ENCODE data around the gene RASAL1. TPM values are rescaled to one million over a fixed set of nuclear protein-coding genes. Genes with fewer than 3 reads are reported as not detected.
"Not testable (repeated sequence)": the region's sequence is repeated elsewhere in the genome, so short reads cannot be mapped to it uniquely, and the experiment has no call there.

RASAL1 gene
- total and polyA plus RNA-seq, 10 donors = 0.13 to 1.7 (median 0.62) TPM; not detected in 2

DNA sequence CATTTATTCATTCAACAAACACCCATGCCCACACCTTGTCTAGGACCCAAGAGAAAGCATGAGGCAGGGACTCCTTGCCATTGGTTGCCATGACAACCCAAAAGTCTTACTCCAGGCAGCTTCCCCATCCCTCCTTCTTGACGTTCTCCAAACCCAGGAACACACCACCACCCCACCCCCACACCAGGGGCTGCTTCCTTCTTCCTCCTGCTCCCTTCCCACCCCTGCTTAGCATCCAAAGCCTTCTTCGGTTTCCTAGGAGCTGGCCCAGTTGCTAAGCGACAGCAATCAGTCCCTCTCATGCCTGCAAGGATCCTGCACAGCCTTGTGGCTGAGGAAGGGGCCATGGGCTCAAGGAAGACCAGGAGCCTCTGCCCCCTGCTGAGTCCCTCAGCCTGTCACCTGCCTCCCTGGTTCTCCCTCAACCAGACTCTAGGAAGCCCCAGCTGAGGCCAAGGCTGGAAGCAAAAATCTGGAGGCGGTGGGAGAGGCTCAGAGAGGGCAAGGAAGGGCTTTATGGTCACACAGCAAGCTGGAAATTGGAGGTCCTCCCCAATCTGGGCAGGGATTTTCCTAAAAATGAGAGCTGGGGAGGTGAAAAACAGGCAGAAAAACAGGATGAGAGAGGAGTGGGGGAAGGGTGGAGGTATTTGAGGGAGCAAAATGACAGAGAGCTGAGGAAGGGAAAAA, 15.4 kb downstream of the RASAL1 start:
- Histone ChIP-seq H3K9me3 (peaks cover 0 to 15% (median 9%) of the 10 kb centered on the region in 8 donors), H3K27me3 (replicated peaks in 1 of 7) (peaks cover 0 to 8% (median 0%) of the 10 kb centered on the region in 7 donors), H3K27ac (no peak overlapping the region), H3K4me3 (no peak overlapping the region), H3K36me3 (no peaks in the 10 kb centered on the region), H3K4me1 (no peaks in the 10 kb centered on the region)
- intact Hi-C loops (cut with DNase I; ENCODE audit: low total_unique reads) = no loop called here
- TF ChIP-seq, protein P1, sequence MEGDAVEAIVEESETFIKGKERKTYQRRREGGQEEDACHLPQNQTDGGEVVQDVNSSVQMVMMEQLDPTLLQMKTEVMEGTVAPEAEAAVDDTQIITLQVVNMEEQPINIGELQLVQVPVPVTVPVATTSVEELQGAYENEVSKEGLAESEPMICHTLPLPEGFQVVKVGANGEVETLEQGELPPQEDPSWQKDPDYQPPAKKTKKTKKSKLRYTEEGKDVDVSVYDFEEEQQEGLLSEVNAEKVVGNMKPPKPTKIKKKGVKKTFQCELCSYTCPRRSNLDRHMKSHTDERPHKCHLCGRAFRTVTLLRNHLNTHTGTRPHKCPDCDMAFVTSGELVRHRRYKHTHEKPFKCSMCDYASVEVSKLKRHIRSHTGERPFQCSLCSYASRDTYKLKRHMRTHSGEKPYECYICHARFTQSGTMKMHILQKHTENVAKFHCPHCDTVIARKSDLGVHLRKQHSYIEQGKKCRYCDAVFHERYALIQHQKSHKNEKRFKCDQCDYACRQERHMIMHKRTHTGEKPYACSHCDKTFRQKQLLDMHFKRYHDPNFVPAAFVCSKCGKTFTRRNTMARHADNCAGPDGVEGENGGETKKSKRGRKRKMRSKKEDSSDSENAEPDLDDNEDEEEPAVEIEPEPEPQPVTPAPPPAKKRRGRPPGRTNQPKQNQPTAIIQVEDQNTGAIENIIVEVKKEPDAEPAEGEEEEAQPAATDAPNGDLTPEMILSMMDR (IDR thresholded peaks at IDR 0.05 in 8 of 11, conservative IDR thresholded peaks at IDR 0.05 in 3 of 11) = no peak
- TF ChIP-seq POLR2A (IDR thresholded peaks at IDR 0.05) (no peak), POLR2AphosphoS5 (IDR thresholded peaks at IDR 0.05) (no peak)
- no peak for DNase-seq
- 28 to 38% (median 36%) methylated on average over 4 of the region's 4 CpGs for WGBS, 5 donors

DNA sequence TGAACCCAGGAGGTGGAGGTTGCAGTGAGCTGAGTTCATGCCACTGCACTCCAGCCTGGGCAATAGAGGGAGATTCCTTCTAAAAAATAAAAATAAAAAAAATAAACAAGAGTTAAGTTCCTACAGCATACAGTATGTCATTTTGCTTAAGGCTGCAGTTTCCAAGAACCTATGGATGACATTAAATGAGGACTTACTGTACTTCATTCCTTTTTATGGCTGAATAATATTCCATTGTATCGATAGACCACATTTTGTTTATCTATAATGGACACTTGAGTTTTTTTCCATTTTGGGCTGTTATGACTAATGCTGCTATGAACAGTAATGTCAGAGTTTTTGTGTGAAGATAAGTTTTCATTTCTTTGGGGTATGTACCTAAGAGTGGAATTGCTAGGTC, 17.4 kb downstream of the RASAL1 start:
- WGBS, 5 donors = 91 to 100% (median 96%) methylated on average over 1 of the region's 1 CpG
- no peak overlapping the region for H3K4me3 ChIP-seq
- H3K27me3 ChIP-seq (replicated peaks in 1 of 7) = peaks cover 0 to 13% (median 0%) of the 10 kb centered on the region in 7 donors
- TF ChIP-seq POLR2A (IDR thresholded peaks at IDR 0.05) = no peak
- TF ChIP-seq, protein P1 (IDR thresholded peaks at IDR 0.05 in 8 of 11, conservative IDR thresholded peaks at IDR 0.05 in 3 of 11) = no peak
- no peak for TF ChIP-seq POLR2AphosphoS5 (IDR thresholded peaks at IDR 0.05)
- no peaks in the 10 kb centered on the region for H3K36me3 ChIP-seq
- no peak for DNase-seq
- peaks cover 0 to 9% (median 6%) of the 10 kb centered on the region in 8 donors for H3K9me3 ChIP-seq
- intact Hi-C loops (cut with DNase I; ENCODE audit: low total_unique reads) = no loop called here
- no peak overlapping the region for H3K27ac ChIP-seq
- no peaks in the 10 kb centered on the region for H3K4me1 ChIP-seq

DNA sequence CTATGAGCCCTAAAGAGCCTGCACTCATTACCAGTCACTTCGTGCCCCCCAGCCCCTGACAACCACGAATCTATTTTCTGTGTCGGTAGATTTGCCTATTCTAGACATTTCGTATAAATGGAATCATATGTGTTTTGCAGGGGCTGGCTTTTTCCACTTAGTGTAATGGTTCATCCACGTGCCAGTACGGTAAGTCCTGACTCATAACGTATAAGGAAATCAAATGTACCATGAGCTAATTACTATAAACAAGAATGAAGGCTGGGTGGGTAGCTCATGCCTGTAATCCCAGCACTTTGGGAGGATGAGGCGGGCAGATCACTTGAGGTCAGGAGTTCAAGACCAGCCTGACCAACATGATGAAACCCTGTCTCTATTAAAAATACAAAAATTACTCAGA, 17.9 kb downstream of the RASAL1 start:
- H3K4me1 ChIP-seq; H3K27ac ChIP-seq; intact Hi-C loops (cut with DNase I; ENCODE audit: low total_unique reads); H3K36me3 ChIP-seq; H3K4me3 ChIP-seq; DNase-seq; H3K9me3 ChIP-seq: not testable (repeated sequence)
- 68 to 76% (median 71%) methylated on average over 8 of the region's 8 CpGs for WGBS, 5 donors
- H3K27me3 ChIP-seq (replicated peaks in 1 of 7) = peaks cover 0 to 13% (median 0%) of the 10 kb centered on the region in 7 donors

DNA sequence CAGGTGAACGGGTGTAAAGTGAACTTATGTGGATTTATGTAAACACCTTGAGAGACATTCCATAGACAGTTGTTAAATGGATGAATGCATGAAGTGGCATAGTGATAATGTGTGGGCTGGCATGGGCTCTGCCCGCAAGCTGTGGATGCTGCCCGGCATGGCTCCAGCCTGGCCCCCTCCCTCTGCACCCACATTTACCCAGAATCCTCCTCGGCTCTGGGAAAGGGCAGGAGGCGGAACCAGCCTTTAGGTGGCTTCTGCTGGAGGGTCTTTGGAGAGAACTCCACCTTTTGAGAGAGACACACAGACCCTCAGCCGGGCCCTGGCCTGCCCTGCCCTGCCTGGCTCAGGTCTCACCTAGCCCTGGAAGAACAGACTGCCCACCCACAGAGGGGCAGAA, 18.7 kb downstream of the RASAL1 start:
- DNase-seq = no peak
- H3K9me3 ChIP-seq = no peaks in the 10 kb centered on the region
- no peaks in the 10 kb centered on the region for H3K4me1 ChIP-seq
- H3K27ac ChIP-seq = no peak overlapping the region
- intact Hi-C loops (cut with DNase I; ENCODE audit: low total_unique reads) = no loop called here
- peaks cover 0 to 17% (median 0%) of the 10 kb centered on the region in 7 donors for H3K27me3 ChIP-seq (replicated peaks in 1 of 7)
- no peak overlapping the region for H3K4me3 ChIP-seq
- H3K36me3 ChIP-seq = no peaks in the 10 kb centered on the region
- TF ChIP-seq POLR2A (IDR thresholded peaks at IDR 0.05) (no peak), POLR2AphosphoS5 (IDR thresholded peaks at IDR 0.05) (no peak)
- TF ChIP-seq, protein P1 (IDR thresholded peaks at IDR 0.05 in 8 of 11, conservative IDR thresholded peaks at IDR 0.05 in 3 of 11) = no peak
- WGBS, 5 donors = 69 to 90% (median 75%) methylated on average over 6 of the region's 6 CpGs
